Astrocyte of the cerebellum (primary cell): Measurements from ENCODE around the gene ABHD12.

Experiments used
- DNase-seq: peaks from one replicate; pipeline ENCODE4 v3.0.0-alpha.2; 2011; ENCODE audit warnings: low read depth
- H3K4me3 ChIP-seq: 2 replicates; pipeline ENCODE4 v1.5.1; 2011; ENCODE audit warnings: mild to moderate bottlenecking, low read depth, low read length, moderate library complexity
- CTCF ChIP-seq: IDR thresholded peaks from 2 replicates; pipeline ENCODE4 v1.5.1; 2012; ENCODE audit warnings: low read length, low read depth, moderate library complexity, mild to moderate bottlenecking; ENCODE audit errors: missing control alignments
- in situ Hi-C: cut with HindIII; loops from 2 replicates; pipeline ENCODE4 v1.10.0; 2017; ENCODE audit warnings: low sequenced_read_pairs

ABHD12 gene

DNA sequence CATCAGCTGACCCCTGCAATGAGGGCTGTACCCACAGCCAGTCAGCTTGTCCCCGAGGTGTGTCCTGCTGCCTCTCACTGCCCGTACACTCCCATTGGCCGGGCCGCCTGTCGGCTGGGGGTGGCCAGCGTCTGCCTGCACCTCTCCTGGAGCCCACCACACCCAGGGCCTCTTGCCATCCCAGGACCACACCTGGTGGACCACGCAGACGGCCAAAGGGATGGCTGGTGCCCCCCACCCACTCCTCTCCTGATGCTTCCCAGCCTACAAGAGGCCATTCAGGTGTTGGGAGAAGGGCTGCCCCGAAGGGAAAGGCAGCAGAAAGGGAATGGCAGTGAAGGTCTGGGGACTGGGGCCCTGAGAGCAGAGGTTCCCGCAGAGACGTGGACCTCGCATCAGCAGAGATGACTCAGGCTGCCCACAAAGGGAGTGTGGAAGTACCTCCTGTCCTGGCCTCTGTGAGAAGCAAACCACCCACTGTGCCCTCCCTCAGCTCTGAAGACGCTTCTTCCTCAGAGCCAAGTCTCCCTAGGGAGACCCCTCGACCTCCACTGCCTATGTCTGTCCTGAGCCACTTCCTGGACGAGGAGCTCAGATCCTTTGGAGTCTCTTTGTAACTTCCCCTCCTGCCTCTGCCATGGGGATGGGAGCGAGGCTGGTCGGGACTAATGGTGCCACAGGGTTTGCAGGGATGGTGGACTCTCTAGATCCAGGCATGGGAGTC lies 81.8 kb downstream of the ABHD12 start:
- no peak for TF ChIP-seq CTCF
- H3K4me3 ChIP-seq = no peak overlapping the region
- DNase-seq = peak; percentile 35
- in situ Hi-C loops = no loop called here

GRCh38 chr20:25308083-25308491 lies 82.5 kb downstream of the ABHD12 start:
- in situ Hi-C loops = no loop called here

DNA sequence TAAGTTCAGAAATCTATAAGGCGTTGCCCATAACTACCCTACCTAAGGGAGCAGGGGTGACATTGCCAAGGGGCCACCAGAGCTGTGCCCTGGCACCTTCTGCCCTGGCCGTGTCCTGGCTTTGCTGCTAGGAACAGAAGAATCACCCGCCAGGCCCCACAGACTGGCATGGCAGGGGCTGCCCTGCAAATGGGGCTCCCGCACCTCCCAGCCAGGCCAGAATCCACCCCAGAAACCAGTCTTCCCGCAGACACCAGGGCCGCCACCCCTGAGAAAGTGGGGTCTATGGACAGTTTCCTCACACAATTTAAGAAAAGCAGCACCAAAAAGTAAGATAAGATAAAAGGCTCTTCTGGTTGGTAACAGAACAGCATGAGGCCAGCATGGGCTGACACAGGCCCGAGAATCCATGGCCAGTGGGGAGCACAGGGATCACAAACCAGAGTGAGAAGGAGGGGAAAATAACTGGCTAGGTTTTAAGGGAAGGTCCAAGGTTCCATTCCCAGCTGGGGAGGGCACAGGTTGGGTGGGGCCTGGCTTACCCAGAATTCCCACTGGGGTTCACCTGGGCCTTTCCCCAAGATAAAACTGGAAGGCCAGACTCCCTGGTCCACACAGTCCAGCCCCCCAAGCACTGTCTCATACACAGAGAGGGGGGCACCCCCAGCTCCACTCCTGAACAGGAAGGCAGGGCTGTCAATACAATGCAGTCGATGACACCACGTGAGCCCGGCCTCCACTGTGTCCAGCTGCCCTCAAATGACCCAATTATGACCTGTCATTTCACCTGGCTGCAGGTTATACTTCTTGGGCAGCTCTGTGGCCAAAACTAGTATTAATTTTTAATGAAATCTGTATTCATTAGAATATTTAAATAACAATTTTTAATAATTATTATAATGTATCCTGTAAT lies 83.4 kb downstream of the ABHD12 start:
- in situ Hi-C loops = no loop called here
- DNase-seq = no peak
- no peak for TF ChIP-seq CTCF
- no peak overlapping the region for H3K4me3 ChIP-seq

More at GRCh38 chr20:25308083-25308491, 82.5 kb downstream of the ABHD12 start:
- no peak for DNase-seq
- TF ChIP-seq CTCF = no peak
- no peak overlapping the region for H3K4me3 ChIP-seq

DNA sequence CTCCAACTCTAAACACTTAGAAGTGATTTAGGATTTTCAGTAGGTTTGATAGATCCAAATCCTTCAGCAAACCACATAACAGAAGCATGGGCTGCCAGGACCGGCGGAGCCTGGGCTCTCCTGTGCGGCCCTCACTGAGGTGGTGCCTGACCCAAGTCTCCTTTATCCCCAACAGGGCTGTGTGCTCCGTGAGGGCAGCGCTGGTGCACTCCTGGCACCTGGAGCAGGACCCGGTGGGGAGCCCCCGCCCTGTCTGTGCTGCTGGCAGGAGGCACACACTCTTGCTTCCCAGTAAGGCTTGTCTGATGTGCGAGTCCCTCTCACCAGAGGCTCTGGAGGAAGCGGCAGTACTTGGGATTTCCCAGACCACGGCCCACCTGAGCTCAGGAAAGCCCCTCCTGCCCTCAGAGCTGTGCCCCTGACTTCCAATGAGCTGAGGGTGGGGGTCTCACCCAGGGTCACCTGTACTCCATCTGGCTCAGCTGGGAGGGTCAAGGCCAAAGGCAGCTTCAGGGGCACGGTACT lies 86.5 kb downstream of the ABHD12 start:
- TF ChIP-seq CTCF = no peak
- in situ Hi-C loops = no loop called here
- no peak for DNase-seq
- no peak overlapping the region for H3K4me3 ChIP-seq

- DNase-seq = no peak
- TF ChIP-seq CTCF = no peak
- H3K4me3 ChIP-seq = no peak overlapping the region
- in situ Hi-C loops = no loop called here
These were observed 87.2 kb downstream of the ABHD12 start for GRCh38 chr20:25303292-25304024.

GRCh38 chr20:25302596-25302995 lies 88.0 kb downstream of the ABHD12 start:
- no peak for TF ChIP-seq CTCF
- DNase-seq = no peak
- H3K4me3 ChIP-seq = no peak overlapping the region
- in situ Hi-C loops = no loop called here
